GM23338 (cell line): Measurements from ENCODE around the gene TMEM252. TPM values are rescaled to one million over a fixed set of nuclear protein-coding genes. Genes with fewer than 3 reads are reported as not detected.

ENCODE experiments used
- ATAC-seq: fragments of 200-7000 bp; cut with Tn5 transposase; 3 replicates; pipeline ENCODE4 v1.9.1; 2020
- DNase-seq: peaks from one replicate; pipeline ENCODE4 v3.0.0-alpha.2; 2015; ENCODE audit warnings: low spot score
- H2AFZ ChIP-seq: fragments of 200-600 bp; sonication (generic); 2 replicates; pipeline ENCODE4 v1.8.0; 2016; ENCODE audit warnings: antibody characterized with exemption, mild to moderate bottlenecking, moderate library complexity
- H3F3A ChIP-seq: fragments of 200-600 bp; sonication (generic); replicated peaks from 2 replicates; pipeline ENCODE4 v1.8.0; 2017; ENCODE audit warnings: antibody characterized with exemption, mixed run types, low read depth
- H3K27ac ChIP-seq: fragments of 200-600 bp; sonication (generic); 2 replicates; pipeline ENCODE4 v1.6.1; 2016; ENCODE audit warnings: low read depth
- H3K27me3 ChIP-seq: fragments of 200-600 bp; sonication (generic); 2 replicates; pipeline ENCODE4 v1.8.0; 2016; ENCODE audit warnings: mild to moderate bottlenecking, mixed run types, moderate library complexity; ENCODE audit not compliant: insufficient read depth
- H3K36me3 ChIP-seq: fragments of 200-600 bp; sonication (generic); 2 replicates; pipeline ENCODE4 v1.8.0; 2016; ENCODE audit warnings: mild to moderate bottlenecking; ENCODE audit not compliant: insufficient read depth
- H3K4me1 ChIP-seq: fragments of 200-600 bp; sonication (generic); 2 replicates; pipeline ENCODE4 v1.8.0; 2016; ENCODE audit warnings: mild to moderate bottlenecking, moderate library complexity; ENCODE audit not compliant: insufficient read depth
- H3K4me2 ChIP-seq: fragments of 200-600 bp; sonication (generic); 2 replicates; pipeline ENCODE4 v1.7.1; 2017; ENCODE audit warnings: mixed run types
- H3K4me3 ChIP-seq: fragments of 200-600 bp; sonication (generic); 2 replicates; pipeline ENCODE4 v1.6.1; 2016; ENCODE audit warnings: mixed run types
- H3K79me2 ChIP-seq: fragments of 200-600 bp; sonication (generic); replicated peaks from 2 replicates; pipeline ENCODE4 v1.8.0; 2017; ENCODE audit warnings: mild to moderate bottlenecking; ENCODE audit not compliant: insufficient read depth
- H3K9me2 ChIP-seq: fragments of 200-600 bp; sonication (generic); 2 replicates; pipeline ENCODE4 v1.8.0; 2017; ENCODE audit not compliant: insufficient read depth
- H4K20me1 ChIP-seq: fragments of 200-600 bp; sonication (generic); replicated peaks from 2 replicates; pipeline ENCODE4 v1.8.0; 2017; ENCODE audit warnings: mild to moderate bottlenecking; ENCODE audit not compliant: insufficient read depth
- H3K27ac Mint-ChIP-seq: 2 replicates; pipeline ENCODE4 v1.8.0; 2020; ENCODE audit warnings: inconsistent platforms, mild to moderate bottlenecking, moderate library complexity, mixed read lengths
- H3K27me3 Mint-ChIP-seq: 3 replicates; pipeline ENCODE4 v1.8.0; 2022; ENCODE audit warnings: low read depth, mild to moderate bottlenecking, moderate library complexity, mixed read lengths, inconsistent platforms; ENCODE audit not compliant: insufficient read depth, poor library complexity
- H3K36me3 Mint-ChIP-seq: 3 replicates; pipeline ENCODE4 v1.8.0; 2021; ENCODE audit warnings: low read depth, mild to moderate bottlenecking, inconsistent platforms, moderate library complexity, mixed read lengths
- H3K4me1 Mint-ChIP-seq: 3 replicates; pipeline ENCODE4 v1.8.0; 2020; ENCODE audit warnings: mild to moderate bottlenecking, inconsistent platforms, mixed read lengths
- H3K4me3 Mint-ChIP-seq: 3 replicates; pipeline ENCODE4 v1.8.0; 2021; ENCODE audit warnings: moderate library complexity, mild to moderate bottlenecking, inconsistent platforms, mixed read lengths
- H3K9me3 Mint-ChIP-seq: 3 replicates; pipeline ENCODE4 v1.8.0; 2020; ENCODE audit warnings: moderate library complexity, mild to moderate bottlenecking, inconsistent platforms, mixed read lengths
- EZH2 ChIP-seq: fragments of 200-600 bp; sonication (generic); IDR thresholded peaks from one replicate; pipeline ENCODE4 v1.8.0; 2017; ENCODE audit warnings: antibody characterized with exemption, mild to moderate bottlenecking, low read depth; ENCODE audit not compliant: unreplicated experiment
- NANOG ChIP-seq: IDR thresholded peaks from 2 replicates; pipeline ENCODE4 v1.6.1; 2016; ENCODE audit warnings: antibody characterized with exemption, borderline replicate concordance
- polyA plus RNA-seq: library from polyadenylated mRNA; unstranded; fragments of >200 nt; fragmentation: Nextera tagmentation; extraction: Ambion mirVana; gene quantifications from 2 replicates; pipeline ENCODE4 v1.2.1, GENCODE V29; 2016
- total RNA-seq: library from RNA; depleted of rRNA; stranded (reverse); fragments of >200 nt; shearing (Covaris generic); gene quantifications from 2 replicates; pipeline ENCODE4 v1.2.3, GENCODE V29; 2014
- TF ChIP-seq, protein P1 (sequence below), 2 experiments: fragments of 200-600 bp in 1 of 2; sonication (generic) in 1 of 2; conservative IDR thresholded peaks; 2 replicates each; pipeline versions ENCODE4 v1.5.1 to v1.6.1; 2016 to 2017; ENCODE audit warnings: antibody characterized with exemption in 2 of 2, low read depth in 2 of 2, mild to moderate bottlenecking in 2 of 2, moderate library complexity in 1 of 2
- TF ChIP-seq, protein P2 (sequence below): IDR thresholded peaks from 2 replicates; pipeline ENCODE4 v1.6.1; 2016; ENCODE audit warnings: antibody characterized with exemption

The TMEM252 gene
- total and polyA plus RNA-seq, 2 experiments from 2014 or later: not detected

DNA sequence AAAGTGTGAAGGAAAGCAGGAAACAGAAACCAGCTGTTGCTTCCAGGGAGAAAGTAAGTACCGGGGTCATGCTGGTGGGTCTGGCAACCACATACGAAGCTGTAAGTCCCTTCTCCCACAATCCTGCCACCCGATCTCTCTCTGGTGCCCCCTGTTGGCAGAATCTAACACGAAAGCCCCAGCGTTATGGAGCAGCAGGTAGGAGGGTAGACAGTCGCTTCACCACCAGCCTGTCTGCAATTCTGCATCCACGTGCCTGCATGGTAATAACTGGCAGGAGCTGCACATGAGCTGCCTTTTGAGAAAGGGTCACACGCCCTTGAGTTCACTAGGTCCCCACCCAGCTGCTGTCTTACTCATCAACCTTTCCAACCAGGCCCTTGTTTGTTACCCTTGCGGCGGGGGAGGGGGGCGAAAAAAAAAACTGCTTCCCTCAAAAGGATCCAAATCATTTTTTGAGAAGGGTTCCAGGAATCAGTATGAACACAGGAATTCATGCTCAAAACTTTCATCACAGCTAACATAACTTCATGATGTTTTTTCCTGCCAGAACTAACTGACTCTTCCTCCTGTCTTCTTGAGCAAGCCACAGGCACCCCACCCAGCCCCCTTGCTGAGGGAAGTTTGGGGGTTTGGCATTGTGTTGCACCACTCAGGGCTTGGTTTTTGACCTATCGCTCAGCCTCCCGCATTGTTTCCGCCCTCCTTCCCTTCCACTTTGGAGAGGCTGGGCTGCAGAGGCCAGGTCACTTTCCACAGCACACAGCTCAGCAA, 19.6 kb upstream of the TMEM252 start:
- H3K4me2 ChIP-seq: peak overlapping the region; percentile 56; the same call in 1 of the 2 replicates

DNA sequence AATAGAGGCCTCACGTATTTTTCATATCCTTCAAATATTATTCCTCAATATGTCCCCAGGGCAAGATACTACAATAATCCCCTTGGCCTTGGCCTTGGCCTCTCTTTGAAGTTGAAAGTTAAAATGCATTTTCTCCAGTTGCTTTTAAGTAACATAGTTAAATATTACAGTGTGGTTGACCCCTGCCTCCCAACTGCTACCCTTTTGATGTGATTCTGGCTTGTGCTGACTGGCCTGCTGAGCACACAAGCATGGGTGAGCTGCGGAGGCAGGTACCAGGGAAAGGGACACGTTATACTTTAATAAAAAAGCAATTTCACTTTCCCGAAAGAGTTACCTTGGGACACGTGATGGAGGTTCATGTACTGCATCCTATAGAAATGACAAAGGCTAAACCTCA, 17.9 kb upstream of the TMEM252 start:
- Mint-ChIP-seq H3K27ac (no peak overlapping the region), H3K4me3 (no peak overlapping the region), H3K4me1 (peaks cover 35% of the 10 kb centered on the region; the same call in 2 of the 3 replicates), H3K27me3 (peaks cover 13% of the 10 kb centered on the region), H3K36me3 (no peaks in the 10 kb centered on the region), H3K9me3 (no peaks in the 10 kb centered on the region)
- TF ChIP-seq, protein P1, sequence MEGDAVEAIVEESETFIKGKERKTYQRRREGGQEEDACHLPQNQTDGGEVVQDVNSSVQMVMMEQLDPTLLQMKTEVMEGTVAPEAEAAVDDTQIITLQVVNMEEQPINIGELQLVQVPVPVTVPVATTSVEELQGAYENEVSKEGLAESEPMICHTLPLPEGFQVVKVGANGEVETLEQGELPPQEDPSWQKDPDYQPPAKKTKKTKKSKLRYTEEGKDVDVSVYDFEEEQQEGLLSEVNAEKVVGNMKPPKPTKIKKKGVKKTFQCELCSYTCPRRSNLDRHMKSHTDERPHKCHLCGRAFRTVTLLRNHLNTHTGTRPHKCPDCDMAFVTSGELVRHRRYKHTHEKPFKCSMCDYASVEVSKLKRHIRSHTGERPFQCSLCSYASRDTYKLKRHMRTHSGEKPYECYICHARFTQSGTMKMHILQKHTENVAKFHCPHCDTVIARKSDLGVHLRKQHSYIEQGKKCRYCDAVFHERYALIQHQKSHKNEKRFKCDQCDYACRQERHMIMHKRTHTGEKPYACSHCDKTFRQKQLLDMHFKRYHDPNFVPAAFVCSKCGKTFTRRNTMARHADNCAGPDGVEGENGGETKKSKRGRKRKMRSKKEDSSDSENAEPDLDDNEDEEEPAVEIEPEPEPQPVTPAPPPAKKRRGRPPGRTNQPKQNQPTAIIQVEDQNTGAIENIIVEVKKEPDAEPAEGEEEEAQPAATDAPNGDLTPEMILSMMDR (conservative IDR thresholded peaks at IDR 0.05; ENCODE audit: low read depth in 2 of 2): no peak
- TF ChIP-seq NANOG: no peak
- TF ChIP-seq, protein P2, sequence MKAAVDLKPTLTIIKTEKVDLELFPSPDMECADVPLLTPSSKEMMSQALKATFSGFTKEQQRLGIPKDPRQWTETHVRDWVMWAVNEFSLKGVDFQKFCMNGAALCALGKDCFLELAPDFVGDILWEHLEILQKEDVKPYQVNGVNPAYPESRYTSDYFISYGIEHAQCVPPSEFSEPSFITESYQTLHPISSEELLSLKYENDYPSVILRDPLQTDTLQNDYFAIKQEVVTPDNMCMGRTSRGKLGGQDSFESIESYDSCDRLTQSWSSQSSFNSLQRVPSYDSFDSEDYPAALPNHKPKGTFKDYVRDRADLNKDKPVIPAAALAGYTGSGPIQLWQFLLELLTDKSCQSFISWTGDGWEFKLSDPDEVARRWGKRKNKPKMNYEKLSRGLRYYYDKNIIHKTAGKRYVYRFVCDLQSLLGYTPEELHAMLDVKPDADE: no peak
- no peaks in the 10 kb centered on the region for H4K20me1 ChIP-seq
- DNase-seq: no peak
- H3K4me2 ChIP-seq: no peak overlapping the region
- H3K27ac ChIP-seq: no peak overlapping the region
- no peak for ATAC-seq
- H3K27me3 ChIP-seq: peaks cover 6% of the 10 kb centered on the region
- H3K9me2 ChIP-seq: no peaks in the 10 kb centered on the region
- no peaks in the 10 kb centered on the region for H3K79me2 ChIP-seq
- H3K4me1 ChIP-seq: peaks cover 24% of the 10 kb centered on the region
- no peaks in the 10 kb centered on the region for H3F3A ChIP-seq
- H3K36me3 ChIP-seq: no peaks in the 10 kb centered on the region
- no peak overlapping the region for H2AFZ ChIP-seq
- H3K4me3 ChIP-seq: no peak overlapping the region

More for the DNA sequence above, 19.6 kb upstream of the TMEM252 start:
- H3F3A ChIP-seq: no peaks in the 10 kb centered on the region
- H3K9me3 Mint-ChIP-seq: no peaks in the 10 kb centered on the region
- H3K4me1 Mint-ChIP-seq: peaks cover 30% of the 10 kb centered on the region; the same call in 2 of the 3 replicates
- no peaks in the 10 kb centered on the region for H3K36me3 ChIP-seq
- H3K4me1 ChIP-seq: peaks cover 24% of the 10 kb centered on the region
- DNase-seq (peak; percentile 85), ATAC-seq (peak; percentile 86)
- H3K4me3 Mint-ChIP-seq: no peak overlapping the region; the same call in 2 of the 3 replicates
- H3K27ac Mint-ChIP-seq: no peak overlapping the region
- no peaks in the 10 kb centered on the region for H4K20me1 ChIP-seq
- H2AFZ ChIP-seq: 0 out of 2 replicates have a peak overlapping the region, but pooled peaks have one; percentile 76
- no peak overlapping the region for H3K4me3 ChIP-seq
- H3K27me3 Mint-ChIP-seq: peaks cover 13% of the 10 kb centered on the region
- peaks cover 6% of the 10 kb centered on the region for H3K27me3 ChIP-seq
- no peaks in the 10 kb centered on the region for H3K36me3 Mint-ChIP-seq
- no peaks in the 10 kb centered on the region for H3K79me2 ChIP-seq
- H3K27ac ChIP-seq: no peak overlapping the region
- no peaks in the 10 kb centered on the region for H3K9me2 ChIP-seq
- TF ChIP-seq, protein P1 (conservative IDR thresholded peaks at IDR 0.05; ENCODE audit: low read depth in 2 of 2): peak; percentile 70 to 87
- no peak for TF ChIP-seq EZH2
